ENCODE results near the gene ZDHHC3. TPM values are rescaled to one million over a fixed set of nuclear protein-coding genes. Genes with fewer than 3 reads are reported as not detected.

The ZDHHC3 gene
- total RNA-seq, 4 donors from 2014 or later = 59.6 to 81.3 (median 72.8) TPM

- Histone ChIP-seq H3K27me3 (no peaks in the 10 kb centered on the region), H3K9me3 (no peaks in the 10 kb centered on the region), H3K4me3 (no peak overlapping the region), H3K36me3 (peaks cover 0 to 57% (median 32%) of the 10 kb centered on the region in 4 donors), H3K27ac (replicated peaks in 1 of 4) (no peak overlapping the region), H3K4me1 (peaks cover 17 to 44% (median 25%) of the 10 kb centered on the region in 4 donors)
- DNase-seq (ENCODE audit: extremely low spot score) = no peak
- TF ChIP-seq EP300 (IDR thresholded peaks at IDR 0.05) (no peak), CTCF (IDR thresholded peaks at IDR 0.05) (peak; percentile 41 to 67 (median 47)), POLR2A (IDR thresholded peaks at IDR 0.05; ENCODE audit: low read depth) (no peak)
- WGBS = 55% methylated on average over 6 of the region's 7 CpGs
- intact Hi-C loops (cut with DNase I) = no loop called here
Observed at GRCh38 chr3:44992555-44993470, 16.8 kb upstream of the ZDHHC3 start.

- peaks cover 0 to 43% (median 18%) of the 10 kb centered on the region in 4 donors for H3K36me3 ChIP-seq
- whole genome bisulfite sequencing = 86% methylated on average over 1 of the region's 1 CpG
- intact Hi-C loops (cut with DNase I) = no loop called here
Observed at GRCh38 chr3:44991326-44991725, 15.4 kb upstream of the ZDHHC3 start.

GRCh38 chr3:44989636-44990373 is 13.8 kb upstream of the ZDHHC3 start:
- intact Hi-C loops (cut with DNase I) = no loop called here
- H3K27ac ChIP-seq (replicated peaks in 1 of 4) = no peak overlapping the region
- H3K4me1 ChIP-seq = peaks cover 5 to 37% (median 13%) of the 10 kb centered on the region in 4 donors
- no peak overlapping the region for H3K4me3 ChIP-seq
- peaks cover 0 to 45% (median 22%) of the 10 kb centered on the region in 4 donors for H3K36me3 ChIP-seq
- 89% methylated on average over 1 of the region's 1 CpG for WGBS
- H3K9me3 ChIP-seq = no peaks in the 10 kb centered on the region
- TF ChIP-seq POLR2A (IDR thresholded peaks at IDR 0.05; ENCODE audit: low read depth) (no peak), POLR2AphosphoS5 (IDR thresholded peaks at IDR 0.05) (no peak), EP300 (IDR thresholded peaks at IDR 0.05) (no peak), CTCF (IDR thresholded peaks at IDR 0.05) (no peak)
- no peak for DNase-seq (ENCODE audit: extremely low spot score)
- no peaks in the 10 kb centered on the region for H3K27me3 ChIP-seq

More at GRCh38 chr3:44991326-44991725, 15.4 kb upstream of the ZDHHC3 start:
- Histone ChIP-seq H3K9me3 (no peaks in the 10 kb centered on the region), H3K4me1 (peaks cover 17 to 50% (median 25%) of the 10 kb centered on the region in 4 donors), H3K27me3 (no peaks in the 10 kb centered on the region), H3K27ac (replicated peaks in 1 of 4) (no peak overlapping the region), H3K4me3 (no peak overlapping the region)
- no peak for DNase-seq (ENCODE audit: extremely low spot score)
- TF ChIP-seq POLR2A (IDR thresholded peaks at IDR 0.05; ENCODE audit: low read depth) (no peak), POLR2AphosphoS5 (IDR thresholded peaks at IDR 0.05) (no peak), CTCF (IDR thresholded peaks at IDR 0.05) (no peak), EP300 (IDR thresholded peaks at IDR 0.05) (no peak)

GRCh38 chr3:44989141-44989540 is 13.2 kb upstream of the ZDHHC3 start:
- Histone ChIP-seq H3K27ac (replicated peaks in 1 of 4) (no peak overlapping the region), H3K27me3 (no peaks in the 10 kb centered on the region), H3K4me3 (no peak overlapping the region), H3K4me1 (peaks cover 2 to 35% (median 10%) of the 10 kb centered on the region in 4 donors), H3K9me3 (no peaks in the 10 kb centered on the region), H3K36me3 (peaks cover 0 to 45% (median 22%) of the 10 kb centered on the region in 4 donors)
- 92% methylated on average over 8 of the region's 8 CpGs for whole genome bisulfite sequencing
- TF ChIP-seq POLR2A (IDR thresholded peaks at IDR 0.05; ENCODE audit: low read depth) (no peak), POLR2AphosphoS5 (IDR thresholded peaks at IDR 0.05) (no peak), CTCF (IDR thresholded peaks at IDR 0.05) (no peak), EP300 (IDR thresholded peaks at IDR 0.05) (no peak)
- no peak for DNase-seq (ENCODE audit: extremely low spot score)
- intact Hi-C loops (cut with DNase I) = no loop called here
